ENCODE measurements around the gene PRMT7.
"Not testable (repeated sequence)": the region's sequence is repeated elsewhere in the genome, so short reads cannot be mapped to it uniquely, and the experiment has no call there.

Gene PRMT7

DNA sequence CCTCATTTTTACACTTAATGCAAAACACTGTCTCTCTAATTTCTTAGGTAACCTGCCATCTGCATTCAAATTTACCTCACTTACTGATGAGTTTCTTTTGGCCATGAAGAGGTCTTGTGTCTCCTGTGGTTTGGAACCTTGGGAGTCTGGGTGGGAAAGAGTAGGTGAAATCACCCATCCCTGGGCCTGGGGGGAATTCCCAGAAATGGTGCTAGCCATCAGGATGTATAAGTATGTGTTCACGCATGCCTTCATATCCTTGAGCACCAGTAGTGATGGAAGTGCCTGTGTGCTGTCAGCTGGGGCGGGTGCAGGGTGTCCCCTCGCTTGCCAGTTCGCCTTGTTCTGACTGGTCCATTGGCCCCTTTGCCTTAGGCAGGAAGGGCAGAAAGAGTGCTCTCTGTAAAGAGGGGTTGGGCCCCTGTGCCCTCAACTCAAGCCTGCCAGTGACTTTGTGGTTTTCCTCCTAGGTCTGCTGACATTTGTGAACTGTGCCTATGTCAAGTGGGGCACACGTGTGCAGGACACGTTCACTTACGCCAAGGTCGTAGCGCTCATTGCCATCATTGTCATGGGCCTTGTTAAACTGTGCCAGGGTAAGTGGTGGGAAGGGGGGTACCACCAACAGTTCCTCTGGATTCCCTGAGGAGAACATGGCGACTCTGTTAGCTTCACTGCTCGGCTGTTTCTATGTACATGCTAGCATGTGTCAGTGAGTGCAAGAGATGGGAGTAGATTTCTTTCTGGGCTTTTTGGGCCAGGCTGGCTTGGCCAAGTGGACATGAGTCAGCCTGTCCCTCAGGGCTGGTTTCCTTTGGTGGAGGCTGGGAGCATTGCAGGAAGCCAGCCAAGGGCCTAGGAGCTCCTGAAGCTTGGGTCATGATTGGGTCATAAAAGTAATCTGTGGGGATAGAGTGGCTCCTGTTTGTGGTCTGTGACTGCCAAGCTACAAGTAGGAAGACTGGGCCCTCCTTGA lies 23.3 kb upstream of the PRMT7 start:
- no peak for TF ChIP-seq EZH2phosphoT487 (IDR thresholded peaks at IDR 0.05; ENCODE audit: borderline replicate concordance)
- TF ChIP-seq, protein P1, sequence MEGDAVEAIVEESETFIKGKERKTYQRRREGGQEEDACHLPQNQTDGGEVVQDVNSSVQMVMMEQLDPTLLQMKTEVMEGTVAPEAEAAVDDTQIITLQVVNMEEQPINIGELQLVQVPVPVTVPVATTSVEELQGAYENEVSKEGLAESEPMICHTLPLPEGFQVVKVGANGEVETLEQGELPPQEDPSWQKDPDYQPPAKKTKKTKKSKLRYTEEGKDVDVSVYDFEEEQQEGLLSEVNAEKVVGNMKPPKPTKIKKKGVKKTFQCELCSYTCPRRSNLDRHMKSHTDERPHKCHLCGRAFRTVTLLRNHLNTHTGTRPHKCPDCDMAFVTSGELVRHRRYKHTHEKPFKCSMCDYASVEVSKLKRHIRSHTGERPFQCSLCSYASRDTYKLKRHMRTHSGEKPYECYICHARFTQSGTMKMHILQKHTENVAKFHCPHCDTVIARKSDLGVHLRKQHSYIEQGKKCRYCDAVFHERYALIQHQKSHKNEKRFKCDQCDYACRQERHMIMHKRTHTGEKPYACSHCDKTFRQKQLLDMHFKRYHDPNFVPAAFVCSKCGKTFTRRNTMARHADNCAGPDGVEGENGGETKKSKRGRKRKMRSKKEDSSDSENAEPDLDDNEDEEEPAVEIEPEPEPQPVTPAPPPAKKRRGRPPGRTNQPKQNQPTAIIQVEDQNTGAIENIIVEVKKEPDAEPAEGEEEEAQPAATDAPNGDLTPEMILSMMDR (conservative IDR thresholded peaks at IDR 0.05; ENCODE audit: low read length): no peak
- Histone ChIP-seq H3K9me3 (ENCODE audit: insufficient read depth, low read depth, low read length) (no peaks in the 10 kb centered on the region), H3K79me2 (ENCODE audit: insufficient read depth, low read length) (peaks cover 61% of the 10 kb centered on the region), H4K20me1 (ENCODE audit: insufficient read depth, low read length, poor library complexity, severe bottlenecking) (peaks cover 7% of the 10 kb centered on the region), H3F3A (ENCODE audit: low read depth) (peaks cover 19% of the 10 kb centered on the region), H3K27me3 (ENCODE audit: insufficient read depth, low read length, poor library complexity, severe bottlenecking) (no peaks in the 10 kb centered on the region), H3K36me3 (ENCODE audit: insufficient read depth, low read length) (peaks cover 27% of the 10 kb centered on the region; the same call in 1 of the 2 replicates), H3K9ac (ENCODE audit: low read depth, low read length, poor library complexity, severe bottlenecking) (peak overlapping the region; percentile 82), H3K9me2 (replicated peaks; ENCODE audit: low read depth, low read length) (no peaks in the 10 kb centered on the region), H3K4me1 (ENCODE audit: insufficient read depth, low read length, poor library complexity, severe bottlenecking) (peaks cover 76% of the 10 kb centered on the region), H2AFZ (ENCODE audit: low read length) (no peak overlapping the region), H3K4me2 (ENCODE audit: low read depth, low read length, poor library complexity, severe bottlenecking) (peak overlapping the region; percentile 98), H3K4me3 (ENCODE audit: low read length, poor library complexity, severe bottlenecking) (peak overlapping the region; percentile 74)

DNA sequence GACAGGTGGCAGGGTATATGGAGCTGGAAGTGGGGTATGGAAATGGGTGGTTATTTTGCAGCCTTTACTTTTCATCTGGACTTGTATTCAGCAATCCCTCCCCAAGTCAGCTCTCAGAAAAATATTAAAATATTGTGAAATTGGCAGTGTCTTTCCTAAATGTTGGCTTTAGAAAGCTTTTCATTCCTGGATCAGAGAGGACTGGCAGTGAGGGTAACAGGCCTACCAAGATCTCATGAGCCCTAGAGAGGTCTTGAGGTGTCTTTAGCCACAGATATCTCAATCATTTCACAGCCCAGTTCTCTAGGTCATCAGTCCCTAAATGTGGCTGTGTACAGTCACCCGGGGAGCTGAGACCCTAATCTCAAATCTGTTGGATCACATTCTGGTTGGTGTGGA lies 22.6 kb upstream of the PRMT7 start:
- H3K4me1 ChIP-seq (ENCODE audit: insufficient read depth, low read length, poor library complexity, severe bottlenecking): peaks cover 76% of the 10 kb centered on the region
- H3K27me3 ChIP-seq (ENCODE audit: insufficient read depth, low read length, poor library complexity, severe bottlenecking): no peaks in the 10 kb centered on the region
- H3K4me2 ChIP-seq (ENCODE audit: low read depth, low read length, poor library complexity, severe bottlenecking): peak overlapping the region; percentile 98
- H3K9ac ChIP-seq (ENCODE audit: low read depth, low read length, poor library complexity, severe bottlenecking): peak overlapping the region; percentile 38
- peaks cover 64% of the 10 kb centered on the region for H3K79me2 ChIP-seq (ENCODE audit: insufficient read depth, low read length)
- no peaks in the 10 kb centered on the region for H3K9me3 ChIP-seq (ENCODE audit: insufficient read depth, low read depth, low read length)
- TF ChIP-seq, protein P1 (conservative IDR thresholded peaks at IDR 0.05; ENCODE audit: low read length): no peak
- TF ChIP-seq EZH2phosphoT487 (IDR thresholded peaks at IDR 0.05; ENCODE audit: borderline replicate concordance): no peak
- no peak overlapping the region for H2AFZ ChIP-seq (ENCODE audit: low read length)
- H3K4me3 ChIP-seq (ENCODE audit: low read length, poor library complexity, severe bottlenecking): peak overlapping the region; percentile 48
- peaks cover 30% of the 10 kb centered on the region; the same call in 1 of the 2 replicates for H3K36me3 ChIP-seq (ENCODE audit: insufficient read depth, low read length)
- peaks cover 19% of the 10 kb centered on the region for H3F3A ChIP-seq (ENCODE audit: low read depth)
- H4K20me1 ChIP-seq (ENCODE audit: insufficient read depth, low read length, poor library complexity, severe bottlenecking): peaks cover 7% of the 10 kb centered on the region
- H3K9me2 ChIP-seq (replicated peaks; ENCODE audit: low read depth, low read length): no peaks in the 10 kb centered on the region

DNA sequence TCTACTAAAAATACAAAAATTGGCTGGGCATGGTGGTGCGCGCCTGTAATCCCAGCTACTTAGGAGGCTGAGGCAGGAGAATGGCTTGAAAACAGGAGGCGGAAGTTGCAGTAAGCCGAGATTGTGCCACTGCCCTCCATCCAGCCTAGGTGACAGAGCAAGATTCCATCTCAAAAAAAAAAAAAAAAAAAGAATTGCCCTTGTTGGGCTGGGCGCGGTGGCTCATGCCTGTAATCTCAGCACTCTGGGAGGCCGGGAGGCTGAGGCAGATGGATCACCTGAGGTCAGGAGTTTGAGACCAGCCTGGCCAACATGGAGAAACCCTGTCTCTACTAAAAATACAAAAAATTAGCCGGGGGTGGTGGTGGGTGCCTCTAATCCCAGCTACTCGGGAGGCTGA lies 22.0 kb upstream of the PRMT7 start:
- H3K9me3 ChIP-seq (ENCODE audit: insufficient read depth, low read depth, low read length); H2AFZ ChIP-seq (ENCODE audit: low read length); H3K27me3 ChIP-seq (ENCODE audit: insufficient read depth, low read length, poor library complexity, severe bottlenecking); H3K4me3 ChIP-seq (ENCODE audit: low read length, poor library complexity, severe bottlenecking); H3K9me2 ChIP-seq (replicated peaks; ENCODE audit: low read depth, low read length); H4K20me1 ChIP-seq (ENCODE audit: insufficient read depth, low read length, poor library complexity, severe bottlenecking): not testable (repeated sequence)
- Histone ChIP-seq H3K36me3 (ENCODE audit: insufficient read depth, low read length) (peaks cover 30% of the 10 kb centered on the region; the same call in 1 of the 2 replicates), H3K79me2 (ENCODE audit: insufficient read depth, low read length) (peaks cover 59% of the 10 kb centered on the region), H3K9ac (ENCODE audit: low read depth, low read length, poor library complexity, severe bottlenecking) (peak overlapping the region; percentile 60), H3K4me2 (ENCODE audit: low read depth, low read length, poor library complexity, severe bottlenecking) (peak overlapping the region; percentile 98), H3K4me1 (ENCODE audit: insufficient read depth, low read length, poor library complexity, severe bottlenecking) (peaks cover 72% of the 10 kb centered on the region), H3F3A (ENCODE audit: low read depth) (peaks cover 19% of the 10 kb centered on the region)
